A549 (cell line): ENCODE measurements around the gene NTN1. TPM values are rescaled to one million over a fixed set of nuclear protein-coding genes. Genes with fewer than 3 reads are reported as not detected.

Experiments used
- ATAC-seq, 2 experiments: fragments of 200-7000 bp in 1 of 2; fragments of >200 bp in 1 of 2; cut with Nextera tagmentation in 1 of 2; cut with Tn5 transposase in 1 of 2; 3 replicates each; pipeline versions ENCODE4 v1.8.0 to v1.9.1; 2018 to 2020; ENCODE audit warnings: mild to moderate bottlenecking in 1 of 2, moderate library complexity in 1 of 2
- CTCF ChIA-PET: fragments of 300-600 bp; sonication (Branson Sonifier 250); formaldehyde crosslinking; extraction: SDS; loops from one replicate; lab custom pipeline; 2021; ENCODE audit warnings: antibody characterized with exemption, inconsistent platforms; lab: Yijun Ruan, JAX
- POLR2A ChIA-PET: fragments of 350-600 bp; formaldehyde crosslinking; extraction: SDS; loops from one replicate; lab custom pipeline; 2021; ENCODE audit warnings: antibody characterized with exemption, inconsistent platforms; lab: Yijun Ruan, JAX
- DNase-seq, 2 experiments: peaks; one replicate each; pipeline versions ENCODE4 v3.0.0 to v3.0.0-alpha.2; 2011 to 2016; ENCODE audit warnings: low read depth in 1 of 2, low spot score in 1 of 2
- FAIRE-seq: peaks from 2 replicates; lab custom pipeline; 2011; peaks lifted over from hg19 to GRCh38; lab: Jason Lieb, UNC
- H3K27ac ChIP-seq, 2 experiments: fragments of >200 bp; sonication (Bioruptor Twin); formaldehyde crosslinking; 3 replicates each; pipeline ENCODE4 v1.5.1; 2016 to 2017
- H3K4me1 ChIP-seq: fragments of >200 bp; sonication (Bioruptor Twin); formaldehyde crosslinking; 3 replicates; pipeline ENCODE4 v1.6.1; 2016
- H3K4me2 ChIP-seq: fragments of >200 bp; sonication (Bioruptor Twin); formaldehyde crosslinking; 3 replicates; pipeline ENCODE4 v1.6.1; 2016
- H3K4me3 ChIP-seq: fragments of >200 bp; sonication (Bioruptor Twin); formaldehyde crosslinking; 3 replicates; pipeline ENCODE4 v1.5.1; 2016
- H3K9me3 ChIP-seq: fragments of >200 bp; sonication (Bioruptor Twin); formaldehyde crosslinking; 3 replicates; pipeline ENCODE4 v1.6.1; 2016
- ATOH8 ChIP-seq: fragments of 250-450 bp; sonication (Bioruptor Pico); IDR thresholded peaks from 2 replicates; pipeline ENCODE4 v1.5.0; 2020; ENCODE audit warnings: low read depth, mild to moderate bottlenecking, moderate library complexity
- CHD4 ChIP-seq: fragments of 200-600 bp; sonication (generic); IDR thresholded peaks from 2 replicates; pipeline ENCODE4 v1.6.1; 2016; ENCODE audit warnings: antibody characterized with exemption, mild to moderate bottlenecking, borderline replicate concordance
- E2F6 ChIP-seq: IDR thresholded peaks from 2 replicates; pipeline ENCODE4 v1.6.1; 2012; ENCODE audit warnings: low read depth, borderline replicate concordance
- EHMT2 ChIP-seq: fragments of 200-600 bp; sonication (generic); IDR thresholded peaks from 2 replicates; pipeline ENCODE4 v1.6.1; 2016; ENCODE audit warnings: antibody characterized with exemption, low read depth, mild to moderate bottlenecking, moderate library complexity
- ELK1 ChIP-seq: fragments of 150-350 bp; IDR thresholded peaks from 2 replicates; pipeline ENCODE4 v1.6.1; 2014; ENCODE audit warnings: low read depth, mild to moderate bottlenecking, low read length
- EP300 ChIP-seq, 2 experiments: fragments of >200 bp; sonication (Bioruptor Twin); formaldehyde crosslinking; IDR thresholded peaks; 2 replicates in 1 of 2; 3 replicates in 1 of 2; pipeline ENCODE4 v1.6.1; 2016 to 2017
- ESRRA ChIP-seq: fragments of 150-350 bp; IDR thresholded peaks from 2 replicates; pipeline ENCODE4 v1.6.1; 2014; ENCODE audit warnings: mild to moderate bottlenecking, low read length, borderline replicate concordance
- HDAC2 ChIP-seq: fragments of 200-600 bp; sonication (generic); IDR thresholded peaks from 2 replicates; pipeline ENCODE4 v1.6.1; 2016
- HES2 ChIP-seq: fragments of >200 bp; sonication (Bioruptor Twin); formaldehyde crosslinking; IDR thresholded peaks from 2 replicates; pipeline ENCODE4 v1.6.1; 2016
- HMGXB4 ChIP-seq: fragments of 250-450 bp; sonication (Bioruptor Pico); IDR thresholded peaks from 2 replicates; pipeline ENCODE4 v1.5.0; 2021; ENCODE audit warnings: mild to moderate bottlenecking, moderate library complexity, borderline replicate concordance
- HOXB13 ChIP-seq: fragments of 250-450 bp; sonication (Bioruptor Pico); IDR thresholded peaks from 2 replicates; pipeline ENCODE4 v1.5.0; 2020; ENCODE audit warnings: low read depth, mild to moderate bottlenecking, moderate library complexity
- JUNB ChIP-seq: fragments of >200 bp; sonication (Bioruptor Twin); formaldehyde crosslinking; IDR thresholded peaks from 2 replicates; pipeline ENCODE4 v1.6.1; 2016
- KDM1A ChIP-seq: fragments of 200-600 bp; sonication (generic); IDR thresholded peaks from 2 replicates; pipeline ENCODE4 v1.6.1; 2016; ENCODE audit warnings: low read depth, mild to moderate bottlenecking
- MAFK ChIP-seq: fragments of 450-650 bp; IDR thresholded peaks from 2 replicates; pipeline ENCODE4 v1.6.1; 2014; ENCODE audit not compliant: partially characterized antibody
- MAZ ChIP-seq: fragments of 150-350 bp; IDR thresholded peaks from 2 replicates; pipeline ENCODE4 v1.6.1; 2014; ENCODE audit warnings: antibody characterized with exemption, low read depth, low read length, borderline replicate concordance
- NR3C1 ChIP-seq: fragments of >200 bp; sonication (Bioruptor Twin); formaldehyde crosslinking; IDR thresholded peaks from 3 replicates; pipeline ENCODE4 v1.6.1; 2017
- PHF8 ChIP-seq: fragments of 200-600 bp; sonication (generic); IDR thresholded peaks from 2 replicates; pipeline ENCODE4 v1.6.1; 2016; ENCODE audit warnings: low read depth, mild to moderate bottlenecking, antibody characterized with exemption, moderate library complexity, borderline replicate concordance
- RNF2 ChIP-seq: fragments of 200-600 bp; sonication (generic); IDR thresholded peaks from 2 replicates; pipeline ENCODE4 v1.6.1; 2016; ENCODE audit warnings: low read depth, mild to moderate bottlenecking, antibody characterized with exemption, moderate library complexity, borderline replicate concordance
- USF2 ChIP-seq: fragments of 450-650 bp; IDR thresholded peaks from 2 replicates; pipeline ENCODE4 v1.6.1; 2014; ENCODE audit warnings: antibody characterized with exemption
- ZSCAN20 ChIP-seq: fragments of 250-450 bp; sonication (Bioruptor Pico); IDR thresholded peaks from 2 replicates; pipeline ENCODE4 v1.8.0; 2022; ENCODE audit warnings: mild to moderate bottlenecking, moderate library complexity
- WGBS: methylation state at CpG from one replicate; pipeline ENCODE4 v1.1.6; 2017; ENCODE audit errors: missing lambda C conversion rate; 5-methylcytosine and 5-hydroxymethylcytosine counted together
- polyA plus RNA-seq, 4 experiments: library from polyadenylated mRNA; depleted of rRNA in 3 of 4; stranded (reverse); fragments of >200 nt; fragmentation: RNase III in 1 of 4; extraction: RNeasy Plus Mini Kit Qiagen cat#74134 plus additional on column Dnase treatment in 1 of 4; gene quantifications; 2 replicates in 3 of 4; 3 replicates in 1 of 4; pipeline ENCODE4 v1.2.3, GENCODE V29; 2011 to 2017

The NTN1 gene
- polyA plus RNA-seq, 2 of the 4 experiments (the other 2 are of a cell fraction): 0.12 to 0.13 TPM

- Histone ChIP-seq H3K9me3 (no peaks in the 10 kb centered on the region), H3K27ac (no peak overlapping the region), H3K4me3 (no peak overlapping the region), H3K4me2 (no peak overlapping the region), H3K4me1 (no peaks in the 10 kb centered on the region)
- 72% methylated on average over 2 of the region's 2 CpGs for WGBS
- ATAC-seq: no peak
- TF ChIP-seq HDAC2: 0 out of 2 replicates have a peak, but pooled peaks have one; percentile 28
- no peak for TF ChIP-seq HMGXB4
- no peak for DNase-seq
- ChIA-PET POLR2A (no interaction called here), CTCF (interaction anchor here (7.1 kb wide), 1 partner anchor 9 kb away, joined by 43 read pairs; no protein-coding TSS in a partner anchor)
- no peak for FAIRE-seq
Measured at GRCh38 chr17:9007052-9007714, 14.1 kb upstream of the NTN1 start.

GRCh38 chr17:9009096-9009495 lies 12.2 kb upstream of the NTN1 start:
- H3K4me1 ChIP-seq: no peaks in the 10 kb centered on the region
- H3K9me3 ChIP-seq: no peaks in the 10 kb centered on the region
- H3K4me3 ChIP-seq: no peak overlapping the region
- no peak for ATAC-seq
- no peak for TF ChIP-seq USF2
- TF ChIP-seq PHF8: no peak
- POLR2A ChIA-PET: no interaction called here
- WGBS: 11% methylated on average over 4 of the region's 4 CpGs
- no peak overlapping the region for H3K27ac ChIP-seq
- no peak overlapping the region for H3K4me2 ChIP-seq
- no peak for DNase-seq
- CTCF ChIA-PET: interaction anchor here (0.7 to 7.1 kb wide), 5 partner anchors 10 to 520 kb away, joined by 3 to 43 read pairs (median 7); no protein-coding TSS in a partner anchor
- no peak for FAIRE-seq

- WGBS: 8% methylated on average over 6 of the region's 6 CpGs
- ATAC-seq: peak; percentile 16 to 39; a peak in 3 of 6 replicates
- 0 out of 3 replicates have a peak overlapping the region, but pooled peaks have one; percentile 8 for H3K4me2 ChIP-seq
- H3K9me3 ChIP-seq: no peaks in the 10 kb centered on the region
- TF ChIP-seq ZSCAN20 (no peak), HES2 (no peak), ESRRA (no peak), EP300 (IDR thresholded peaks at IDR 0.05) (no peak), NR3C1 (no peak), EHMT2 (no peak), MAFK (no peak)
- ChIA-PET POLR2A (no interaction called here), CTCF (interaction anchor here (0.7 to 7.1 kb wide), 5 partner anchors 9 to 519 kb away, joined by 3 to 43 read pairs (median 7); no protein-coding TSS in a partner anchor)
- no peak for FAIRE-seq
- H3K4me1 ChIP-seq: no peaks in the 10 kb centered on the region
- DNase-seq: no peak
- no peak overlapping the region for H3K4me3 ChIP-seq
- H3K27ac ChIP-seq: no peak overlapping the region
Measured at GRCh38 chr17:9009737-9010136, 11.6 kb upstream of the NTN1 start.

GRCh38 chr17:9011001-9011400 lies 10.3 kb upstream of the NTN1 start:
- no peak for FAIRE-seq
- no peak for ATAC-seq
- POLR2A ChIA-PET: interaction anchor here (0.6 to 0.8 kb wide), 2 partner anchors 9 to 541 kb away, joined by 3 to 4 read pairs; no protein-coding TSS in a partner anchor
- Histone ChIP-seq H3K4me2 (no peak overlapping the region), H3K4me3 (no peak overlapping the region), H3K4me1 (no peaks in the 10 kb centered on the region), H3K27ac (no peak overlapping the region), H3K9me3 (no peaks in the 10 kb centered on the region)
- TF ChIP-seq E2F6 (no peak), ELK1 (no peak), JUNB (no peak), CHD4 (no peak), HOXB13 (no peak), RNF2 (no peak), HES2 (no peak), KDM1A (no peak), MAZ (no peak), ATOH8 (CRISPR knock-in tag) (no peak), USF2 (no peak)
- WGBS: 64% methylated on average over 7 of the region's 7 CpGs
- CTCF ChIA-PET: interaction anchor here (0.6 to 7.1 kb wide), 3 partner anchors 8 to 111 kb away, joined by 3 to 43 read pairs (median 18); no protein-coding TSS in a partner anchor
- no peak for DNase-seq
